HepG2 (cell line): Measurements from ENCODE around the gene THSD4. TPM values are rescaled to one million over a fixed set of nuclear protein-coding genes. Genes with fewer than 3 reads are reported as not detected.

Experiments
- BCL6 ChIP-seq: IDR thresholded peaks from 2 replicates; pipeline ENCODE4 v1.6.1; 2016; ENCODE audit warnings: missing genetic modification reagents, missing compliant biosample characterization
- POGZ ChIP-seq: sonication (generic); formaldehyde crosslinking; IDR thresholded peaks from 2 replicates; pipeline ENCODE4 v1.4.0; 2020; ENCODE audit warnings: mild to moderate bottlenecking, missing genetic modification reagents
- SRSF9 ChIP-seq: fragments of 200-400 bp; formaldehyde crosslinking; IDR thresholded peaks from 2 replicates; pipeline ENCODE4 v1.6.1; 2018; ENCODE audit warnings: borderline replicate concordance, mild to moderate bottlenecking, low read depth, low read length; ENCODE audit not compliant: insufficient read depth, poor library complexity, severe bottlenecking
- polyA plus RNA-seq, 8 experiments: library from polyadenylated mRNA; depleted of rRNA in 3 of 8; stranded (reverse) in 7 of 8; unstranded in 1 of 8; fragments of >200 nt; fragmentation: Illumina TruSeq in 4 of 8; extraction: Trizol in 4 of 8; gene quantifications; 2 replicates each; pipeline versions ENCODE4 v1.2.1 to v1.2.3, GENCODE V29; 2011 to 2016; ENCODE audit warnings: low read depth in 4 of 8, missing spikeins in 1 of 8, mixed read lengths in 1 of 8; ENCODE audit not compliant: insufficient read depth in 1 of 8
- total RNA-seq, 5 experiments: library from RNA; depleted of rRNA; stranded (reverse); fragments of >200 nt; fragmentation: Illumina TruSeq; extraction: Trizol; gene quantifications; 2 replicates each; pipeline ENCODE4 v1.2.3, GENCODE V29; 2016; ENCODE audit warnings: low read depth in 1 of 5
- TF ChIP-seq, protein P1 (sequence below), 2 experiments: fragments of 450-650 bp in 1 of 2; sonication (generic) in 1 of 2; formaldehyde crosslinking in 1 of 2; IDR thresholded peaks; 2 replicates each; pipeline versions ENCODE4 v1.6.1 to v1.8.0; 2016 to 2022; ENCODE audit warnings: antibody characterized with exemption in 1 of 2, mild to moderate bottlenecking in 1 of 2, missing genetic modification reagents in 1 of 2

The THSD4 gene
- total and polyA plus RNA-seq, 2 of the 13 experiments (the other 11 are each of a cell fraction or from before 2014, with no cell fraction given): 0.07 to 0.21 TPM

DNA sequence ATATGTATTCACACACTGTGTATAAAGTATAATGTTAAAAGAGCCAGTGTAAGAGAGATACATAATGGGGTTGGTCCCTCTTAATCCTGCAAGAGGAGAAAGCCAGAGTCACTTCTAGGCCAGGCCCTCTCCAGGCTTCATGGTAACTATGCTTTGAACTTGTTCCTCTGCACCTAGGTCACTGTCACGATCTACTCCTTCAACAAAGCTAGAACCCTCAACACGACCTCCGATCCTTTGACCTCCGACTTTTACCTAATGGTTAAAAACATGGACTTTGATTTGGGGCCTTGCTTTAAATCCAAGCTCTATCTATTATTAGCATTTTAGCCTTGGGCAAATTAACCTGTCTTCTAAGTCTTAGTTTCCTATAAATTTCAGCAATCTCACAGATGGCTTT lies 541.2 kb downstream of the THSD4 start (continued):
- TF ChIP-seq, protein P1, sequence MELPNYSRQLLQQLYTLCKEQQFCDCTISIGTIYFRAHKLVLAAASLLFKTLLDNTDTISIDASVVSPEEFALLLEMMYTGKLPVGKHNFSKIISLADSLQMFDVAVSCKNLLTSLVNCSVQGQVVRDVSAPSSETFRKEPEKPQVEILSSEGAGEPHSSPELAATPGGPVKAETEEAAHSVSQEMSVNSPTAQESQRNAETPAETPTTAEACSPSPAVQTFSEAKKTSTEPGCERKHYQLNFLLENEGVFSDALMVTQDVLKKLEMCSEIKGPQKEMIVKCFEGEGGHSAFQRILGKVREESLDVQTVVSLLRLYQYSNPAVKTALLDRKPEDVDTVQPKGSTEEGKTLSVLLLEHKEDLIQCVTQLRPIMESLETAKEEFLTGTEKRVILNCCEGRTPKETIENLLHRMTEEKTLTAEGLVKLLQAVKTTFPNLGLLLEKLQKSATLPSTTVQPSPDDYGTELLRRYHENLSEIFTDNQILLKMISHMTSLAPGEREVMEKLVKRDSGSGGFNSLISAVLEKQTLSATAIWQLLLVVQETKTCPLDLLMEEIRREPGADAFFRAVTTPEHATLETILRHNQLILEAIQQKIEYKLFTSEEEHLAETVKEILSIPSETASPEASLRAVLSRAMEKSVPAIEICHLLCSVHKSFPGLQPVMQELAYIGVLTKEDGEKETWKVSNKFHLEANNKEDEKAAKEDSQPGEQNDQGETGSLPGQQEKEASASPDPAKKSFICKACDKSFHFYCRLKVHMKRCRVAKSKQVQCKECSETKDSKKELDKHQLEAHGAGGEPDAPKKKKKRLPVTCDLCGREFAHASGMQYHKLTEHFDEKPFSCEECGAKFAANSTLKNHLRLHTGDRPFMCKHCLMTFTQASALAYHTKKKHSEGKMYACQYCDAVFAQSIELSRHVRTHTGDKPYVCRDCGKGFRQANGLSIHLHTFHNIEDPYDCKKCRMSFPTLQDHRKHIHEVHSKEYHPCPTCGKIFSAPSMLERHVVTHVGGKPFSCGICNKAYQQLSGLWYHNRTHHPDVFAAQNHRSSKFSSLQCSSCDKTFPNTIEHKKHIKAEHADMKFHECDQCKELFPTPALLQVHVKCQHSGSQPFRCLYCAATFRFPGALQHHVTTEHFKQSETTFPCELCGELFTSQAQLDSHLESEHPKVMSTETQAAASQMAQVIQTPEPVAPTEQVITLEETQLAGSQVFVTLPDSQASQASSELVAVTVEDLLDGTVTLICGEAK (IDR thresholded peaks at IDR 0.05): no peak
- TF ChIP-seq, protein P1 (CRISPR knock-in tag; IDR thresholded peaks at IDR 0.05): peak; percentile 86; the same call in 1 of the 2 replicates
- TF ChIP-seq BCL6 (CRISPR knock-in tag): peak; percentile 75
- no peak for TF ChIP-seq SRSF9
- 0 out of 2 replicates have a peak, but pooled peaks have one; percentile 13 for TF ChIP-seq POGZ
- TF ChIP-seq, all 625 proteins: peak for 20
